ENCODE measurements around the gene MYH14. TPM values are rescaled to one million over a fixed set of nuclear protein-coding genes. Genes with fewer than 3 reads are reported as not detected.

The MYH14 gene
- total RNA-seq, 1 donor from 2014 or later, result 93.9 TPM

DNA sequence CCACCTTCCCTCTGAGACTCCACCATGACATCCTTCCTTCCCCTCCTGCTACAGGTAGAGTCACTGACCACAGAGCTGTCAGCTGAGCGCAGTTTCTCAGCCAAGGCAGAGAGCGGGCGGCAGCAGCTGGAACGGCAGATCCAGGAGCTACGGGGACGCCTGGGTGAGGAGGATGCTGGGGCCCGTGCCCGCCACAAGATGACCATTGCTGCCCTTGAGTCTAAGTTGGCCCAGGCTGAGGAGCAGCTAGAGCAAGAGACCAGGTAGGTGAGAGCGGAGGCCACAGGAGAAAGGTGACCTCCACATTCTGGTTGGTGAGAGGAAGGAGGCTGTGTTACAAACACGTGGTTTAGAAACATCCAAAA is 98.2 kb downstream of the MYH14 start:
- no peaks in the 10 kb centered on the region for H3K27me3 Mint-ChIP-seq
- no peaks in the 10 kb centered on the region for H3K9me3 Mint-ChIP-seq
- DNase-seq (ENCODE audit: extremely low spot score, unreplicated experiment), result no peak
- no peak overlapping the region for H3K4me3 Mint-ChIP-seq
- H3K36me3 Mint-ChIP-seq, result peaks cover 4% of the 10 kb centered on the region
- no peaks in the 10 kb centered on the region for H3K4me1 Mint-ChIP-seq (ENCODE audit: unreplicated experiment)
- TF ChIP-seq, protein P1, sequence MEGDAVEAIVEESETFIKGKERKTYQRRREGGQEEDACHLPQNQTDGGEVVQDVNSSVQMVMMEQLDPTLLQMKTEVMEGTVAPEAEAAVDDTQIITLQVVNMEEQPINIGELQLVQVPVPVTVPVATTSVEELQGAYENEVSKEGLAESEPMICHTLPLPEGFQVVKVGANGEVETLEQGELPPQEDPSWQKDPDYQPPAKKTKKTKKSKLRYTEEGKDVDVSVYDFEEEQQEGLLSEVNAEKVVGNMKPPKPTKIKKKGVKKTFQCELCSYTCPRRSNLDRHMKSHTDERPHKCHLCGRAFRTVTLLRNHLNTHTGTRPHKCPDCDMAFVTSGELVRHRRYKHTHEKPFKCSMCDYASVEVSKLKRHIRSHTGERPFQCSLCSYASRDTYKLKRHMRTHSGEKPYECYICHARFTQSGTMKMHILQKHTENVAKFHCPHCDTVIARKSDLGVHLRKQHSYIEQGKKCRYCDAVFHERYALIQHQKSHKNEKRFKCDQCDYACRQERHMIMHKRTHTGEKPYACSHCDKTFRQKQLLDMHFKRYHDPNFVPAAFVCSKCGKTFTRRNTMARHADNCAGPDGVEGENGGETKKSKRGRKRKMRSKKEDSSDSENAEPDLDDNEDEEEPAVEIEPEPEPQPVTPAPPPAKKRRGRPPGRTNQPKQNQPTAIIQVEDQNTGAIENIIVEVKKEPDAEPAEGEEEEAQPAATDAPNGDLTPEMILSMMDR (conservative IDR thresholded peaks at IDR 0.05), result no peak
- H3K27ac Mint-ChIP-seq, result no peak overlapping the region

DNA sequence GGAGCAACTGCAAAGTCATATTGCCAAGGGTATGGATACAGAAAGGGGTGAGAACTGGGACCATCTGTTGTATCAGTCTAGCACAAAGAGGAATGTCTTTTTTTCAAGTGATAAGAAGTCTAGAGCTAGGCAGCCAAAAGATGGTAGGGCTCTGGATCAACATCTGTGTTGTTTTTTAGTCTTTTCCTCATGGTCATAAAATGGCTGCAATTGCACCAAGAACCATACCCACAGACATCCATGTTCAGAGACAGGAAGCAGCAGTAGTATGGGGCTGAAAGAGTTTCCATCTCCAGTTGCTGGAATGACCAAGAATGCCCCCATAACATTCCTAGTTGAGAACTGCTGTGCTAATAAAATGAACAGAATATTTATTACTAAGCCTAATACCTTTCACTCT is 100.1 kb downstream of the MYH14 start:
- TF ChIP-seq, protein P1 (conservative IDR thresholded peaks at IDR 0.05), result no peak
- Mint-ChIP-seq H3K27me3 (peaks cover 8% of the 10 kb centered on the region), H3K4me1 (ENCODE audit: unreplicated experiment) (no peaks in the 10 kb centered on the region), H3K4me3 (no peak overlapping the region), H3K36me3 (peaks cover 7% of the 10 kb centered on the region), H3K27ac (no peak overlapping the region), H3K9me3 (no peaks in the 10 kb centered on the region)
- DNase-seq (ENCODE audit: extremely low spot score, unreplicated experiment), result no peak

DNA sequence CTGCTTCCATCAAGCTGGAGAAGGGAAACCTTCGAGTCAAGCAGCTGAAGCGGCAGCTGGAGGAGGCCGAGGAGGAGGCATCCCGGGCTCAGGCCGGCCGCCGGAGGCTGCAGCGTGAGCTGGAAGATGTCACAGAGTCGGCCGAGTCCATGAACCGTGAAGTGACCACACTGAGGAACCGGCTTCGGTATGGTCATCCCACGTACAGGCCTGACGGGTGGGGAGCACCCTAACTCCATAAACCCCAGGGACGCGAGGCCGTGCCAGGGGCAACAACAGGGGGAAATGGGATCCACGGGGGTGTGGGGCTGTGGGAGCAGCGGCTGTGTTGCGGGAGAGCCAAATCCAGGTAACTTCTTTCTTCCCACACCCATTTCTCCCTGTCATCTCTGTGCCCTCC is 105.6 kb downstream of the MYH14 start:
- no peaks in the 10 kb centered on the region for H3K4me1 Mint-ChIP-seq (ENCODE audit: unreplicated experiment)
- peaks cover 52% of the 10 kb centered on the region for H3K27me3 Mint-ChIP-seq
- TF ChIP-seq, protein P1 (conservative IDR thresholded peaks at IDR 0.05), result no peak
- no peaks in the 10 kb centered on the region for H3K9me3 Mint-ChIP-seq
- DNase-seq (ENCODE audit: extremely low spot score, unreplicated experiment), result no peak
- no peak overlapping the region for H3K4me3 Mint-ChIP-seq
- H3K36me3 Mint-ChIP-seq, result peaks cover 5% of the 10 kb centered on the region
- no peak overlapping the region for H3K27ac Mint-ChIP-seq

DNA sequence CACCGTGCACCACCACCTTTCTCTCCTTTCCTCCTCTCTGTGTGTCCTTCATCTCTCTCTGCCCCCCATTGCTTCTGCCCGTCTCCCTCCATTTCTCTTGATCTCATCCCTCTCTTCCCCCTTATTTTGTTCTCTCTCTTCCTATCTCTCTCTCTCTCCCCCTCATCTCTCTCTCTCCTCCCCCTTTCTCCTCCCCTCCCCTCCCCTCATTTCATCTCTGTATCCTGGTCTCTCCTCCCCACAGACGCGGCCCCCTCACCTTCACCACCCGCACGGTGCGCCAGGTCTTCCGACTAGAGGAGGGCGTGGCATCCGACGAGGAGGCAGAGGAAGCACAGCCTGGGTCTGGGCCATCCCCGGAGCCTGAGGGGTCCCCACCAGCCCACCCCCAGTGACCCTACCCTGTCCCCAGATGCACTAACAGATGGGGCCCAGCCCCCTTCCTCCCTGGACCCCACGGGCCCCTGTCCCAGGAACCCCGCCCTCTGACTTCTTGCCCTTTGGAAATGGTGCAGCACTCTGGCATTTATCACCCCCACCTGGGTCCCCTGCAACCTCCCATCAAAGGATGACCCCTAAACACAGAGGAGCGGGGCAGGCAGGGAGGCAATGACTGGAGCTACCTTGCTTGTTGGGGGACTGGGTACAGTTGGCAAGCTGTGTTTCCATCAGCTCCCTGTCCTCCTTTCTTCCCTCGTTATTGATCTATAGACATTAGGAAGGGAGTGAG is 106.1 kb downstream of the MYH14 start:
- DNase-seq (ENCODE audit: extremely low spot score, unreplicated experiment), result no peak
- TF ChIP-seq, protein P1 (conservative IDR thresholded peaks at IDR 0.05), result no peak
- Mint-ChIP-seq H3K27ac (no peak overlapping the region), H3K36me3 (peaks cover 4% of the 10 kb centered on the region), H3K27me3 (peaks cover 58% of the 10 kb centered on the region), H3K4me3 (no peak overlapping the region), H3K9me3 (no peaks in the 10 kb centered on the region), H3K4me1 (ENCODE audit: unreplicated experiment) (no peaks in the 10 kb centered on the region)

DNA sequence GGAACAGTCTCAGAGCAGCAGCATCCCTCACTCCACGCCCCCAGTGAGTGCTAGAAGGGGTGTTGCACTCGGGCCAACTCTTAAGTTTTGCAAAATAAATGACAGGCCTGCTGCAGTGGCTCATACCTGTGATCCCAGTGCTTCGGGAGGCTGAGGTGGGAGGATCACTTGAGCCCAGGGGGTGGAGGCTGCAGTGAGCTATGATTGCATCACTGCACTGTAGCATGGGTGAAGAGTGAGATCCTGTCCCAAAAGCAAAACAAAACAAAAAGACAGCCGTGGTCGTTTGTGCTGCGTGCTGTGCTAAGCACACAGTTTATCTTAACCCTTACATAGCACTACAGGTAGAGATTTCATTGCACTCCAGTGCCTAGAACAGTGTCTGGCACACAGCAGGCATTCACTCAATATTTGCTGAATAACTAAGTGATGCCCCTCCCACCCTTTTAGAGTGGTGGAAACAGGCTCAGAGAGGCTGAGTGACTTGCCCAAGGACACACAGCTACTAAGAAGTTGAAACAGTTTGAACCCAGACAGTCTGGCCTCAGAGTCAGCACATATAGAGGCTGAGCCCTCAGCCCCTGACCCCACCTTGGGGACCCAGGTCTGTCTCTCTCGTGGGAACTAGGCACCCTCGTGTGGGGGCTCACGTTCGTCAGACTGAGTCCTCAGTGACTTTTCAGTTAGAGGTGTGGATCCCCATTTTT is 107.5 kb downstream of the MYH14 start:
- TF ChIP-seq, protein P1 (conservative IDR thresholded peaks at IDR 0.05), result no peak
- Mint-ChIP-seq H3K36me3 (peaks cover 4% of the 10 kb centered on the region), H3K9me3 (no peaks in the 10 kb centered on the region), H3K27me3 (peaks cover 68% of the 10 kb centered on the region), H3K4me3 (no peak overlapping the region), H3K27ac (no peak overlapping the region), H3K4me1 (ENCODE audit: unreplicated experiment) (peaks cover 5% of the 10 kb centered on the region)
- DNase-seq (ENCODE audit: extremely low spot score, unreplicated experiment), result no peak
